ENCODE results near the gene PRR5. TPM values are rescaled to one million over a fixed set of nuclear protein-coding genes. Genes with fewer than 3 reads are reported as not detected.
"Not testable (repeated sequence)": the region's sequence is repeated elsewhere in the genome, so short reads cannot be mapped to it uniquely, and the experiment has no call there.

Gene PRR5
- total RNA-seq, 1 donor from 2014 or later = 13.6 TPM

GRCh38 chr22:44735518-44736428, 33.8 kb downstream of the PRR5 start:
- DNase-seq = peak; percentile 10

GRCh38 chr22:44736581-44737405, 34.8 kb downstream of the PRR5 start:
- no peak for DNase-seq

- no peak for DNase-seq
Observed at GRCh38 chr22:44737406-44738346, 35.7 kb downstream of the PRR5 start.

GRCh38 chr22:44738347-44738715, 36.3 kb downstream of the PRR5 start:
- no peak for DNase-seq

GRCh38 chr22:44739024-44739423, 37.0 kb downstream of the PRR5 start:
- DNase-seq = no peak

GRCh38 chr22:44739666-44740065, 37.7 kb downstream of the PRR5 start:
- DNase-seq = not testable (repeated sequence)

- DNase-seq = no peak
Observed at GRCh38 chr22:44740307-44740706, 38.3 kb downstream of the PRR5 start.

- DNase-seq = no peak
Observed at GRCh38 chr22:44741929-44742328, 39.9 kb downstream of the PRR5 start.

GRCh38 chr22:44743247-44743646, 41.2 kb downstream of the PRR5 start:
- no peak for DNase-seq

- no peak for DNase-seq
Observed at GRCh38 chr22:44743804-44744211, 41.8 kb downstream of the PRR5 start.

GRCh38 chr22:44745853-44746789, 44.1 kb downstream of the PRR5 start:
- DNase-seq = no peak

GRCh38 chr22:44747784-44748127, 45.8 kb downstream of the PRR5 start:
- DNase-seq = not testable (repeated sequence)

- DNase-seq = no peak
Observed at GRCh38 chr22:44748524-44748923, 46.5 kb downstream of the PRR5 start.

- no peak for DNase-seq
Observed at GRCh38 chr22:44750481-44750880, 48.5 kb downstream of the PRR5 start.

GRCh38 chr22:44752285-44753188, 50.5 kb downstream of the PRR5 start, which contains the start of gene ARHGAP8:
Gene ARHGAP8 (plus strand): TSS chr22:44752575. CDS start chr22:44786528, 33,953 bp downstream.
- no peak for DNase-seq

GRCh38 chr22:44753189-44754042, 51.4 kb downstream of the PRR5 start:
- no peak for DNase-seq

GRCh38 chr22:44754998-44755397, 53.0 kb downstream of the PRR5 start:
- DNase-seq = no peak

GRCh38 chr22:44755417-44755816, 53.4 kb downstream of the PRR5 start:
- no peak for DNase-seq

- no peak for DNase-seq
Observed at GRCh38 chr22:44755956-44756361, 54.0 kb downstream of the PRR5 start.
